ENCODE results near the gene DHDH. TPM values are rescaled to one million over a fixed set of nuclear protein-coding genes. Genes with fewer than 3 reads are reported as not detected.

DHDH gene
- total RNA-seq, 6 experiments from 2014 or later: 0.29 TPM; not detected in 5

DNA sequence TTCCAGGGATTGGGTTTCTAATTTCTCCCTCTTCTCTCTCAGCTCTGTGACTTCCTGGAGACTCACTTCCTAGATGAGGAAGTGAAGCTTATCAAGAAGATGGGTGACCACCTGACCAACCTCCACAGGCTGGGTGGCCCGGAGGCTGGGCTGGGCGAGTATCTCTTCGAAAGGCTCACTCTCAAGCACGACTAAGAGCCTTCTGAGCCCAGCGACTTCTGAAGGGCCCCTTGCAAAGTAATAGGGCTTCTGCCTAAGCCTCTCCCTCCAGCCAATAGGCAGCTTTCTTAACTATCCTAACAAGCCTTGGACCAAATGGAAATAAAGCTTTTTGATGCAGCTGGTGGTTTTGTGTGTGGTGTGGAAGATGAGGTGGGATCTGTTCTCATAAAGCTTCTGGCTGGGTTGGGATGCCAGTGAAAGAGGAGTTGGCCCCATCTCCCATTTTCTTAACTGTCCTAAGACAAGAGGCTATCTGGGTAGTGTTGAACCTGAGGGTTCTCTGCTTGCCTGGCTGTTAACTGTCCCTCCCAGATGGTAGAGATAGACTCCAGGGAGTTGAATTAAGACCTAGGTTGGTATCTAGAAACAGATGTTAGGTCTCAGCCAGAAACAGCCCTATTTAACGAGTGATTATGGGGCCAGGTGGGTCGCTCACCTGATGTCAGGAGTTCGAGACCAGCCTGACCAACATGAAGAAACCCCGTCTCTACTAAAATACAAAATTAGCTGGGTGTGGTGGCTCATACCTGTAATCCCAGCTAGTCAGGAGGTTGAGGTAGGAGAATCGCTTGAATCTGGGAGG lies 33.2 kb downstream of the DHDH start:
- 20% methylated on average over 5 of the region's 10 CpGs for WGBS (ENCODE audit: insufficient coverage, low coverage, low lambda C conversion rate, missing lambda C conversion rate)
- Histone ChIP-seq H3K4me3 (peak overlapping the region; percentile 84 to 97 (median 87)), H3K36me3 (peaks cover 0 to 26% (median 1%) of the 10 kb centered on the region in 4 donors), H3K9me3 (no peaks in the 10 kb centered on the region), H3K27ac (peak overlapping the region; percentile 93 to 99 (median 97)), H3K4me1 (peaks cover 0 to 16% (median 0%) of the 10 kb centered on the region in 4 donors), H3K27me3 (no peaks in the 10 kb centered on the region)
- TF ChIP-seq, protein P1, sequence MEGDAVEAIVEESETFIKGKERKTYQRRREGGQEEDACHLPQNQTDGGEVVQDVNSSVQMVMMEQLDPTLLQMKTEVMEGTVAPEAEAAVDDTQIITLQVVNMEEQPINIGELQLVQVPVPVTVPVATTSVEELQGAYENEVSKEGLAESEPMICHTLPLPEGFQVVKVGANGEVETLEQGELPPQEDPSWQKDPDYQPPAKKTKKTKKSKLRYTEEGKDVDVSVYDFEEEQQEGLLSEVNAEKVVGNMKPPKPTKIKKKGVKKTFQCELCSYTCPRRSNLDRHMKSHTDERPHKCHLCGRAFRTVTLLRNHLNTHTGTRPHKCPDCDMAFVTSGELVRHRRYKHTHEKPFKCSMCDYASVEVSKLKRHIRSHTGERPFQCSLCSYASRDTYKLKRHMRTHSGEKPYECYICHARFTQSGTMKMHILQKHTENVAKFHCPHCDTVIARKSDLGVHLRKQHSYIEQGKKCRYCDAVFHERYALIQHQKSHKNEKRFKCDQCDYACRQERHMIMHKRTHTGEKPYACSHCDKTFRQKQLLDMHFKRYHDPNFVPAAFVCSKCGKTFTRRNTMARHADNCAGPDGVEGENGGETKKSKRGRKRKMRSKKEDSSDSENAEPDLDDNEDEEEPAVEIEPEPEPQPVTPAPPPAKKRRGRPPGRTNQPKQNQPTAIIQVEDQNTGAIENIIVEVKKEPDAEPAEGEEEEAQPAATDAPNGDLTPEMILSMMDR (IDR thresholded peaks at IDR 0.05): no peak
- TF ChIP-seq POLR2A (IDR thresholded peaks at IDR 0.05): peak; percentile 16
- intact Hi-C loops (cut with DNase I): loop anchor here in 1 of 2 donors (10.0 kb wide), 1 partner anchor 62 kb away; the partner anchor contains the start of gene NUCB1
- peak in 1 of 3 donors; percentile 50 for DNase-seq
- peak in 1 of 4 donors; percentile 0 for ATAC-seq

DNA sequence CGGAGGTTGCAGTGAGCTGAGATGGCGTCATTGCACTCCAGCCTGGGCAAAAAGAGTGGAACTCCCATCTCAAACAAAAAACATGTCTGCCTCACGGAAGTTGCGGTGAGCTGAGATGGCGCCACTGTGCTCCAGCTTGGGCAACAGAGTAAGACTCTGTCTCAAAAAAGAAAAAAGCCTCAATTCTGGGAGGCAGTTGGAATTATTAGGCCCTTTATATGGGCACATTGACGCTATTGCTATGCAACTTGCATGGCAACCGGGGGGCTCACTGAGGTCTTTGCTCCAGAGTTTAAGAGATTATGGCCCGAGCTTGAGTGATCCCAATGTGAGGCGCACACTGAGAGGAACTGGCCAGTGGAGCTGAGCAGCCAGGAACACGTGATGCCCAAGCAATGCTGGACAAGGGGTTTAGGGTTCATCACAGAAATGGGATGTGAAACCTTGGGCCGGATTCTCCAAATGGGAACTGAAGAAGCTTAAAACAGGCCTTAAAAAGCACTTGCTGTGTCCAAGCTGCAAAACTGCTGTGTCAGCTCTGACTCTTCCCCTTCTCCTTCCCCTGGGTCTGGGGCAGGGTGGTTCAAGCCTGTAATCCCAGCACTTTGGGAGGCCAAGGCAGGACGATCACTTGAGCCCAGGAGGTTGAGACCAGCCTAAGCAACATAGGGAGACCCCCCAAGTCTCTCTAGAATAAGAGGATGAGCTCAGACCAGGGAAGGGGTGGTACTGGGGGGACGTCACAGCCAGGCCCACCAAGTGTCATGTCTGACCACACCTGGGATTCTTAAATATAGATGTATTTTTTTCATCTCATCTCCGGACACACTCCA lies 34.1 kb downstream of the DHDH start:
- ATAC-seq: peak; percentile 0 to 23 (median 9)
- DNase-seq: peak; percentile 66 to 85 (median 76)
- Histone ChIP-seq H3K27ac (peak overlapping the region; percentile 93 to 99 (median 97)), H3K4me1 (peaks cover 0 to 11% (median 0%) of the 10 kb centered on the region in 4 donors), H3K4me3 (peak overlapping the region; percentile 84 to 97 (median 87)), H3K27me3 (no peaks in the 10 kb centered on the region), H3K9me3 (no peaks in the 10 kb centered on the region), H3K36me3 (peaks cover 0 to 28% (median 1%) of the 10 kb centered on the region in 4 donors)
- TF ChIP-seq, protein P1 (IDR thresholded peaks at IDR 0.05): no peak
- TF ChIP-seq POLR2A (IDR thresholded peaks at IDR 0.05): peak; percentile 31
- intact Hi-C loops (cut with DNase I): loop anchor here in 1 of 2 donors (10.0 kb wide), 1 partner anchor 63 kb away; the partner anchor contains the start of gene NUCB1
- 27% methylated on average over 10 of the region's 14 CpGs for WGBS (ENCODE audit: insufficient coverage, low coverage, low lambda C conversion rate, missing lambda C conversion rate)

DNA sequence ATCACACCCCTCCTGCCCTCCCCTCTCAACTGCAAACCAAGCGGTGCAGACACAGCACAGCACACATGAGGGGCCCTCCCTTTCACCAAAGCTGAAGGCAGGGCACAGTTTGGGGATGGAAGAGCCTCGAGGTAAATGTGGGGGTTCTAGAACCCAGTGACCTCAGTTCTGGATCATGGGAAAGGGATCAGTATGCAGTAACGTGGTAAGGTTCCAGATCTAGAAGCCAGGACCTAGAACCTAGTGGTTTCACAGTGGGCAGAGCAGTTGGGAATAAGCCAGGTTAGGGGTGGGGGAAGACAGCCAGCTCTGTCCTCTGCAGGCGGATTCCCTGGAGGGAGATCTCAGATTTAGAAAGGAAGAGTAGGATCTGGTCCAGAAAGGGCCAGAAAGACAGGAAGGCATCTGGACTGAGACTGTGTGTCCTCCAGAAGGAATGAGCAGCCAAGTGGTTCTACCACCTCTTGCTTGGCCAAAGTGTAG lies 34.7 kb downstream of the DHDH start:
- Histone ChIP-seq H3K9me3 (no peaks in the 10 kb centered on the region), H3K4me3 (no peak overlapping the region), H3K4me1 (peaks cover 0 to 11% (median 0%) of the 10 kb centered on the region in 4 donors), H3K27me3 (no peaks in the 10 kb centered on the region), H3K27ac (peak overlapping the region; percentile 2 to 99 (median 97)), H3K36me3 (peaks cover 0 to 35% (median 1%) of the 10 kb centered on the region in 4 donors)
- intact Hi-C loops (cut with DNase I): loop anchor here in 1 of 2 donors (10.0 kb wide), 1 partner anchor 63 kb away; the partner anchor contains the start of gene NUCB1
- peak in 1 of 3 donors; percentile 64 for DNase-seq
- WGBS (ENCODE audit: insufficient coverage, low coverage, low lambda C conversion rate, missing lambda C conversion rate): 13% methylated on average over 4 of the region's 4 CpGs
- ATAC-seq: peak in 1 of 4 donors; percentile 0
- TF ChIP-seq, protein P1 (IDR thresholded peaks at IDR 0.05): no peak
- TF ChIP-seq POLR2A (IDR thresholded peaks at IDR 0.05): no peak

DNA sequence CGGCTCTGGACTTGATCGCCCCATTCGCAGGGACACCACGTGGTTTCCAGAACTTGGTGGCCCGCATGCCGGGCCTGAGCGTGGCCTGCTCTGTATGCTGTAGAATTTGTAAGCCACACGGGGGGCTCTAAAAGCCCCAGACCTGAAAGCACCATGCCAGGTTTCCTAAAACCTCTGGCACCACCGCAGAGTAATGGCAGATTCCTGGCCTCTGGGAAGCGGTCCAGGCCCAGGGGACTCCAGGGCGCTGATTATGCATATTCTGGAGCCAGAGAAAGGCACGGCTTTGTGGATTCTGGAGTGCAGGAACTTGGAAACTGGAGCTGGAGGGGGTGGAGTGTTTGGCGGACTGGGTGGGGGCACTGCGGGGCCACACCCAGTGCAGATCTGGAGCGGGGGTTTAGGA lies 35.3 kb downstream of the DHDH start:
- H3K27me3 ChIP-seq: no peaks in the 10 kb centered on the region
- DNase-seq (peak; percentile 42 to 78 (median 74)), ATAC-seq (no peak)
- intact Hi-C loops (cut with DNase I): loop anchor here in 1 of 2 donors (10.0 kb wide), 1 partner anchor 64 kb away; the partner anchor contains the start of gene NUCB1
- H3K36me3 ChIP-seq: peaks cover 0 to 41% (median 2%) of the 10 kb centered on the region in 4 donors
- H3K27ac ChIP-seq: peak overlapping the region; percentile 2 to 99 (median 97)
- H3K4me3 ChIP-seq: no peak overlapping the region
- no peak for TF ChIP-seq POLR2A (IDR thresholded peaks at IDR 0.05)
- TF ChIP-seq, protein P1 (IDR thresholded peaks at IDR 0.05): no peak
- peaks cover 0 to 11% (median 0%) of the 10 kb centered on the region in 4 donors for H3K4me1 ChIP-seq
- H3K9me3 ChIP-seq: no peaks in the 10 kb centered on the region
- WGBS (ENCODE audit: insufficient coverage, low coverage, low lambda C conversion rate, missing lambda C conversion rate): 60% methylated on average over 1 of the region's 15 CpGs
